ENCODE data around the gene MIER1. TPM values are rescaled to one million over a fixed set of nuclear protein-coding genes. Genes with fewer than 3 reads are reported as not detected.

MIER1 gene
- total RNA-seq, 6 donors from 2014 or later: 16.9 to 56.4 (median 28.5) TPM

DNA sequence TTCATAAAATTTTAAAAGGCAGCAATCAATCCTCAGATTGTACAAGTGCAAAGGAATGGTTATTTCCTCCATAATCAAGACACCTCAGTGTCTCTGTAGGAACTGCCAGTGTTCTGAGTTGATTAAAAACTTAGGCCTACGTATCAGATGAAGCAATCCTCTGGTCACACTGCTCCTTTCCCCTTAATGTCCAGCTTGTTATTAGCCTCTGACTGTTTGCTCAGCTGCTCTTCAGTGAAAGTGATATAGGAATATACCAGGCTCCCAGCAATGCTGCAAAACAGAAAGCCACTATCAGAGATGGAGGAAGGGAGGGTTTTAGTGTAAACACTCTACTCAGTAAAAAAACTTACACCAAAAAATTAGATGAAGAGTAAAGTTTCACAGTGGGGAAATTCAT is 79.4 kb downstream of the MIER1 start:
- Histone ChIP-seq H3K27me3 (no peaks in the 10 kb centered on the region), H3K36me3 (peaks cover 0 to 27% (median 5%) of the 10 kb centered on the region in 4 donors), H3K9me3 (no peaks in the 10 kb centered on the region), H3K27ac (no peak overlapping the region), H3K4me3 (no peak overlapping the region), H3K4me1 (peaks cover 0 to 9% (median 2%) of the 10 kb centered on the region in 4 donors)
- WGBS, 2 donors: 42 to 82% methylated on average over 1 of the region's 1 CpG
- TF ChIP-seq CTCF (IDR thresholded peaks at IDR 0.05) (no peak), POLR2AphosphoS5 (IDR thresholded peaks at IDR 0.05) (no peak), EP300 (IDR thresholded peaks at IDR 0.05) (no peak), POLR2A (IDR thresholded peaks at IDR 0.05) (no peak)
- ATAC-seq (ENCODE audit: low FRiP score in 2 of 2) (no peak), DNase-seq (no peak)

- ATAC-seq (ENCODE audit: low FRiP score in 2 of 2): peak in 1 of 2 donors; percentile 16
- H3K9me3 ChIP-seq: no peaks in the 10 kb centered on the region
- H3K27me3 ChIP-seq: no peaks in the 10 kb centered on the region
- peaks cover 0 to 27% (median 5%) of the 10 kb centered on the region in 4 donors for H3K36me3 ChIP-seq
- H3K4me3 ChIP-seq: no peak overlapping the region
- TF ChIP-seq EP300 (IDR thresholded peaks at IDR 0.05): no peak
- TF ChIP-seq POLR2AphosphoS5 (IDR thresholded peaks at IDR 0.05): no peak
- no peak for DNase-seq
- WGBS, 2 donors: 91% methylated on average over 8 of the region's 8 CpGs
- peaks cover 0 to 9% (median 2%) of the 10 kb centered on the region in 4 donors for H3K4me1 ChIP-seq
- H3K27ac ChIP-seq: no peak overlapping the region
These were observed 80.3 kb downstream of the MIER1 start for GRCh38 chr1:67005068-67005467.

DNA sequence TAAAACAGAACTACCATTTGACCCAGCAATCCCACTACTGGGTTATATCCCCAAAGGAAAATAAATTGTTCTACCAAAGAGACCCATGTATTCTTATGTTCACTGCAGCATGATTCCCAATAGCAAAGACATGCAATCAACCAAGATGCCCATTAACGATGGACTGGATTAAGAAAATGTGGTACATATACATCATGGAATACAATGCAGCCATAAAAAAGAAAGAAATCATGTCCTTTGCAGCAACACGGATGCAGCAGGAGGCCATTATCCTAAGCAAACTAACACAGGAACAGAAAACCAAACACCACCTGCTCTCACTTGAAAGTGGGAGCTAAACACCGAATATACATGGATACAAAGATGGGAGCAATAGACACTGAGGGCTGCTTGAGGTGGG is 85.0 kb downstream of the MIER1 start:
- Histone ChIP-seq H3K9me3 (no peaks in the 10 kb centered on the region), H3K36me3 (peaks cover 0 to 15% (median 3%) of the 10 kb centered on the region in 4 donors), H3K27me3 (no peaks in the 10 kb centered on the region), H3K27ac (no peak overlapping the region), H3K4me1 (no peaks in the 10 kb centered on the region), H3K4me3 (no peak overlapping the region)
- TF ChIP-seq CTCF (IDR thresholded peaks at IDR 0.05) (no peak), EP300 (IDR thresholded peaks at IDR 0.05) (no peak), POLR2A (IDR thresholded peaks at IDR 0.05) (no peak), POLR2AphosphoS5 (IDR thresholded peaks at IDR 0.05) (no peak)
- ATAC-seq (ENCODE audit: low FRiP score in 2 of 2) (no peak), DNase-seq (no peak)
- WGBS, 2 donors: 95 to 97% methylated on average over 3 of the region's 3 CpGs

DNA sequence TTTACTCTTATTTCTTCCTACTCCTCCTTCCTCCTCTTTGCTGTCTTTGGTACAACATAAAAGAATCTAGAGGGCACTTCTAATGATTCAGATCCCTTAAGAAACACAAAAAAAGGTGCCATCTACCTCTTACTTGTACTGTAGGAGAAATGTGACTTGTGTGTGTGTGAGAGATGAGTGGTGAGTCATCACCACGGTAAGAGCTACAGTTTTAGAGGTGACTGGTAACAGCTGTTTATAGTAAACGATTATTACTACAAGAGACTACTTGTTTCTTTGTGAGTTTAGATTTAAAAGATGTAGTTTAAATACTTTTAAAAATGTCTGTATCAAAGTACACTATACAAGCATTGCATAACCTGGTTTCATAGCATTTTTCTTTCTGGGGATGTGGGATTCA is 88.8 kb downstream of the MIER1 start:
- H3K27ac ChIP-seq: no peak overlapping the region
- 60 to 64% methylated on average over 2 of the region's 2 CpGs for WGBS, 2 donors
- no peaks in the 10 kb centered on the region for H3K9me3 ChIP-seq
- H3K4me1 ChIP-seq: no peaks in the 10 kb centered on the region
- ATAC-seq (ENCODE audit: low FRiP score in 2 of 2) (no peak), DNase-seq (no peak)
- TF ChIP-seq POLR2AphosphoS5 (IDR thresholded peaks at IDR 0.05): no peak
- no peak for TF ChIP-seq EP300 (IDR thresholded peaks at IDR 0.05)
- no peak for TF ChIP-seq POLR2A (IDR thresholded peaks at IDR 0.05)
- no peak for TF ChIP-seq CTCF (IDR thresholded peaks at IDR 0.05)
- no peaks in the 10 kb centered on the region for H3K27me3 ChIP-seq
- H3K36me3 ChIP-seq: peaks cover 0 to 11% (median 3%) of the 10 kb centered on the region in 4 donors
- no peak overlapping the region for H3K4me3 ChIP-seq

- no peaks in the 10 kb centered on the region for H3K9me3 ChIP-seq
- WGBS, 2 donors: 85 to 92% methylated on average over 2 of the region's 2 CpGs
- H3K36me3 ChIP-seq: peaks cover 0 to 22% (median 0%) of the 10 kb centered on the region in 4 donors
- TF ChIP-seq EP300 (IDR thresholded peaks at IDR 0.05) (no peak), POLR2A (IDR thresholded peaks at IDR 0.05) (no peak)
- H3K27me3 ChIP-seq: no peaks in the 10 kb centered on the region
- no peak for DNase-seq
- H3K4me1 ChIP-seq: peaks cover 0 to 10% (median 0%) of the 10 kb centered on the region in 4 donors
- ATAC-seq (ENCODE audit: low FRiP score in 2 of 2): no peak
- H3K4me3 ChIP-seq: no peak overlapping the region
- H3K27ac ChIP-seq: no peak overlapping the region
These were observed 93.8 kb downstream of the MIER1 start for GRCh38 chr1:67018574-67018973.

DNA sequence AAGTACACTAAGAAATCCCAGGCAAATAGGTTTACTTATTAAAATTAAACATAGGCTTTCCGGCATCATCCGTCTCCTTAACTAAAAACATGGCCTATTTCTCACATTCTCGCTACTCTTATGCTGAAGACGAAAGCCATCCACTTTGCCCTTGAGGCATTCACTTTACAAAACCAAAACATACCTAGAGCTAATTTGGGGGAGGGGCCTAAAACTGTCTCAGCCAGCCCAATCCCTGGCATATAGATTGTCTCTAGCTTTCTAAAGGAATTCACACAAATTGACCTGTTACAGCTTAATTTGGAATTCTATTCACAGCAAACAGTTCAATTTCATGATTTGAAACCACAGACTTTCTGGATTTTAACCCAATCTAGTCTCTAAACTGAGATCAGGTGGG is 94.3 kb downstream of the MIER1 start:
- no peaks in the 10 kb centered on the region for H3K9me3 ChIP-seq
- WGBS, 2 donors: 97 to 99% methylated on average over 4 of the region's 4 CpGs
- DNase-seq: no peak
- H3K36me3 ChIP-seq: peaks cover 0 to 22% (median 0%) of the 10 kb centered on the region in 4 donors
- peak overlapping the region in 2 of 4 donors; percentile 7 to 24 for H3K27ac ChIP-seq
- no peak for ATAC-seq (ENCODE audit: low FRiP score in 2 of 2)
- TF ChIP-seq POLR2A (IDR thresholded peaks at IDR 0.05): no peak
- TF ChIP-seq CTCF (IDR thresholded peaks at IDR 0.05): no peak
- no peak for TF ChIP-seq EP300 (IDR thresholded peaks at IDR 0.05)
- no peak for TF ChIP-seq POLR2AphosphoS5 (IDR thresholded peaks at IDR 0.05)
- peaks cover 0 to 10% (median 0%) of the 10 kb centered on the region in 4 donors for H3K4me1 ChIP-seq
- no peaks in the 10 kb centered on the region for H3K27me3 ChIP-seq
- no peak overlapping the region for H3K4me3 ChIP-seq

Measured in upper lobe of left lung (tissue), 6 donors.